Keratinocyte (primary cell): ENCODE results near the gene PAPPA2. TPM values are rescaled to one million over a fixed set of nuclear protein-coding genes. Genes with fewer than 3 reads are reported as not detected.

ENCODE experiments used
- DNase-seq: peaks from one replicate; pipeline ENCODE4 v3.0.0-alpha.2; 2011; ENCODE audit warnings: low read depth, missing footprints, low spot score
- FAIRE-seq: peaks from 2 replicates; lab custom pipeline; 2011; peaks lifted over from hg19 to GRCh38; lab: Jason Lieb, UNC
- H2AFZ ChIP-seq: 2 replicates; pipeline ENCODE4 v1.6.0; 2012; ENCODE audit warnings: low read length, control low read depth, inconsistent platforms; ENCODE audit not compliant: control insufficient read depth
- H3K27ac ChIP-seq: 2 replicates; pipeline ENCODE4 v1.5.1; 2011; ENCODE audit warnings: low read length; ENCODE audit not compliant: control insufficient read depth, insufficient read depth
- H3K27me3 ChIP-seq: 3 replicates; pipeline ENCODE4 v1.6.0; 2011; ENCODE audit warnings: low read length; ENCODE audit not compliant: control insufficient read depth, insufficient read depth; ENCODE audit errors: extremely low read depth
- H3K36me3 ChIP-seq, 2 experiments: 2 replicates in 1 of 2; 3 replicates in 1 of 2; pipeline ENCODE4 v1.5.1; 2011; ENCODE audit warnings: low read length in 2 of 2, mild to moderate bottlenecking in 1 of 2; ENCODE audit not compliant: control insufficient read depth in 2 of 2, insufficient read depth in 2 of 2; ENCODE audit errors: extremely low read depth in 1 of 2
- H3K4me1 ChIP-seq: 3 replicates; pipeline ENCODE4 v1.5.1; 2011; ENCODE audit warnings: low read length; ENCODE audit not compliant: control insufficient read depth, insufficient read depth; ENCODE audit errors: extremely low read depth
- H3K4me2 ChIP-seq: 3 replicates; pipeline ENCODE4 v1.6.0; 2011; ENCODE audit warnings: low read depth, low read length; ENCODE audit not compliant: control insufficient read depth, insufficient read depth; ENCODE audit errors: extremely low read depth
- H3K4me3 ChIP-seq, 3 experiments: fragments of 200-600 bp in 1 of 3; sonication (generic) in 1 of 3; 2 replicates in 2 of 3; 3 replicates in 1 of 3; pipeline ENCODE4 v1.5.1; 2011 to 2016; ENCODE audit warnings: low read length in 3 of 3, mild to moderate bottlenecking in 3 of 3, control low read depth in 2 of 3, inconsistent platforms in 1 of 3, low read depth in 1 of 3, mixed read lengths in 1 of 3, mixed run types in 1 of 3, moderate library complexity in 1 of 3; ENCODE audit not compliant: control insufficient read depth in 2 of 3, insufficient read depth in 2 of 3; ENCODE audit errors: extremely low read depth in 1 of 3
- H3K79me2 ChIP-seq: 2 replicates; pipeline ENCODE4 v1.6.0; 2012; ENCODE audit warnings: low read length; ENCODE audit not compliant: control insufficient read depth, insufficient read depth
- H3K9ac ChIP-seq: 3 replicates; pipeline ENCODE4 v1.6.0; 2011; ENCODE audit warnings: low read length; ENCODE audit not compliant: control insufficient read depth, insufficient read depth; ENCODE audit errors: extremely low read depth
- H3K9me1 ChIP-seq: 3 replicates; pipeline ENCODE4 v1.6.0; 2011; ENCODE audit warnings: low read length; ENCODE audit not compliant: control insufficient read depth, insufficient read depth; ENCODE audit errors: extremely low read depth
- H3K9me3 ChIP-seq: 2 replicates; pipeline ENCODE4 v1.5.1; 2012; ENCODE audit warnings: low read depth, low read length; ENCODE audit not compliant: control insufficient read depth
- H4K20me1 ChIP-seq: 3 replicates; pipeline ENCODE4 v1.6.0; 2011; ENCODE audit warnings: low read length; ENCODE audit not compliant: control insufficient read depth, insufficient read depth; ENCODE audit errors: extremely low read depth
- CTCF ChIP-seq, 3 experiments: IDR thresholded peaks in 1 of 3; conservative IDR thresholded peaks in 1 of 3; optimal IDR thresholded peaks in 1 of 3; 2 replicates in 2 of 3; 3 replicates in 1 of 3; pipeline versions ENCODE3 to v1.5.1; 2011; ENCODE audit warnings: low read length in 3 of 3, mild to moderate bottlenecking in 3 of 3, moderate library complexity in 2 of 3, control low read depth in 1 of 3, inconsistent platforms in 1 of 3; ENCODE audit not compliant: insufficient read depth in 2 of 3; ENCODE audit errors: extremely low read depth in 1 of 3
- EZH2 ChIP-seq: IDR thresholded peaks from one replicate; pipeline ENCODE4 v1.6.1; 2012; ENCODE audit warnings: inconsistent platforms, mild to moderate bottlenecking, low read length, moderate library complexity
- dilution Hi-C: fragments of 300-500 bp; cut with MboI; formaldehyde crosslinking; loops from one replicate; pipeline ENCODE4 v1.7.0; 2020; ENCODE audit warnings: low sequenced_read_pairs; ENCODE audit not compliant: extremely low pct_ligation_motif_present
- polyA plus RNA-seq, 5 experiments: library from polyadenylated mRNA; depleted of rRNA in 3 of 5; stranded (reverse) in 3 of 5; stranded (forward) in 1 of 5; unstranded in 1 of 5; fragments of >200 nt; gene quantifications; 1 replicate in 1 of 5; 2 replicates in 3 of 5; 3 replicates in 1 of 5; pipeline versions ENCODE4 v1.2.1 to v1.2.3, GENCODE V29; 2011 to 2012; ENCODE audit warnings: missing spikeins in 2 of 5, low read depth in 1 of 5, low replicate concordance in 1 of 5

PAPPA2 gene
- polyA plus RNA-seq, 1 donor (not counting 4 experiments of a cell fraction or from before 2014, with no cell fraction given) = 0.07 TPM

GRCh38 chr1:176595217-176595616, 132.2 kb downstream of the PAPPA2 start:
- H3K36me3 ChIP-seq = no peaks in the 10 kb centered on the region
- no peak overlapping the region for H3K4me3 ChIP-seq
- no peak overlapping the region for H3K4me2 ChIP-seq
- dilution Hi-C loops = no loop called here
- H3K79me2 ChIP-seq = no peaks in the 10 kb centered on the region
- FAIRE-seq (no peak), DNase-seq (no peak)
- H4K20me1 ChIP-seq = no peaks in the 10 kb centered on the region
- no peaks in the 10 kb centered on the region for H3K9me1 ChIP-seq
- no peaks in the 10 kb centered on the region for H3K27me3 ChIP-seq
- no peak overlapping the region for H3K27ac ChIP-seq
- H3K4me1 ChIP-seq = no peaks in the 10 kb centered on the region
- H3K9me3 ChIP-seq = no peaks in the 10 kb centered on the region
- no peak overlapping the region for H3K9ac ChIP-seq
- H2AFZ ChIP-seq = no peak overlapping the region
- TF ChIP-seq CTCF (optimal IDR thresholded peaks at IDR 0.05 in 1 of 3, IDR thresholded peaks at IDR 0.05 in 1 of 3, conservative IDR thresholded peaks at IDR 0.05 in 1 of 3; ENCODE audit: extremely low read depth in 1 of 3, insufficient read depth in 2 of 3, low read length in 3 of 3) (no peak), EZH2 (no peak)

GRCh38 chr1:176601348-176601747, 138.4 kb downstream of the PAPPA2 start:
- Histone ChIP-seq H3K9ac (no peak overlapping the region), H2AFZ (no peak overlapping the region), H3K4me2 (no peak overlapping the region), H3K79me2 (no peaks in the 10 kb centered on the region), H3K4me3 (no peak overlapping the region), H3K9me1 (no peaks in the 10 kb centered on the region), H3K9me3 (no peaks in the 10 kb centered on the region), H3K4me1 (no peaks in the 10 kb centered on the region), H4K20me1 (no peaks in the 10 kb centered on the region), H3K27ac (no peak overlapping the region), H3K27me3 (no peaks in the 10 kb centered on the region), H3K36me3 (no peaks in the 10 kb centered on the region)
- FAIRE-seq (no peak), DNase-seq (no peak)
- dilution Hi-C loops = no loop called here
- no peak for TF ChIP-seq CTCF (optimal IDR thresholded peaks at IDR 0.05 in 1 of 3, IDR thresholded peaks at IDR 0.05 in 1 of 3, conservative IDR thresholded peaks at IDR 0.05 in 1 of 3; ENCODE audit: extremely low read depth in 1 of 3, insufficient read depth in 2 of 3, low read length in 3 of 3)
- TF ChIP-seq EZH2 = no peak
